Nephron progenitor cell (in vitro differentiated cells): ENCODE measurements around the gene CDC42.

Experiments
- DNase-seq: peaks from one replicate; pipeline ENCODE4 v3.0.0; 2021
- H3K27ac Mint-ChIP-seq: 2 replicates; pipeline ENCODE4 v1.8.0; 2021; ENCODE audit warnings: mild to moderate bottlenecking, moderate library complexity, mixed read lengths
- H3K27me3 Mint-ChIP-seq: 2 replicates; pipeline ENCODE4 v1.8.0; 2021; ENCODE audit warnings: mild to moderate bottlenecking, low read depth, mixed read lengths; ENCODE audit not compliant: poor library complexity
- H3K36me3 Mint-ChIP-seq: 2 replicates; pipeline ENCODE4 v1.8.0; 2021; ENCODE audit warnings: low read depth, mixed read lengths
- H3K4me1 Mint-ChIP-seq: 2 replicates; pipeline ENCODE4 v1.8.0; 2021; ENCODE audit warnings: mixed read lengths
- H3K4me3 Mint-ChIP-seq: 2 replicates; pipeline ENCODE4 v1.8.0; 2021; ENCODE audit warnings: mild to moderate bottlenecking, moderate library complexity, mixed read lengths
- H3K9me3 Mint-ChIP-seq: 2 replicates; pipeline ENCODE4 v1.8.0; 2021; ENCODE audit warnings: mild to moderate bottlenecking, moderate library complexity, mixed read lengths
- TF ChIP-seq, protein P1 (sequence below): fragments of 200-600 bp; sonication (generic); IDR thresholded peaks from 2 replicates; pipeline ENCODE4 v1.5.0; 2021; ENCODE audit warnings: antibody characterized with exemption

CDC42 gene

GRCh38 chr1:22129501-22130117 is 77.1 kb downstream of the CDC42 start:
- DNase-seq, result no peak
- TF ChIP-seq, protein P1, sequence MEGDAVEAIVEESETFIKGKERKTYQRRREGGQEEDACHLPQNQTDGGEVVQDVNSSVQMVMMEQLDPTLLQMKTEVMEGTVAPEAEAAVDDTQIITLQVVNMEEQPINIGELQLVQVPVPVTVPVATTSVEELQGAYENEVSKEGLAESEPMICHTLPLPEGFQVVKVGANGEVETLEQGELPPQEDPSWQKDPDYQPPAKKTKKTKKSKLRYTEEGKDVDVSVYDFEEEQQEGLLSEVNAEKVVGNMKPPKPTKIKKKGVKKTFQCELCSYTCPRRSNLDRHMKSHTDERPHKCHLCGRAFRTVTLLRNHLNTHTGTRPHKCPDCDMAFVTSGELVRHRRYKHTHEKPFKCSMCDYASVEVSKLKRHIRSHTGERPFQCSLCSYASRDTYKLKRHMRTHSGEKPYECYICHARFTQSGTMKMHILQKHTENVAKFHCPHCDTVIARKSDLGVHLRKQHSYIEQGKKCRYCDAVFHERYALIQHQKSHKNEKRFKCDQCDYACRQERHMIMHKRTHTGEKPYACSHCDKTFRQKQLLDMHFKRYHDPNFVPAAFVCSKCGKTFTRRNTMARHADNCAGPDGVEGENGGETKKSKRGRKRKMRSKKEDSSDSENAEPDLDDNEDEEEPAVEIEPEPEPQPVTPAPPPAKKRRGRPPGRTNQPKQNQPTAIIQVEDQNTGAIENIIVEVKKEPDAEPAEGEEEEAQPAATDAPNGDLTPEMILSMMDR, result no peak
- H3K27ac Mint-ChIP-seq, result no peak overlapping the region
- H3K4me1 Mint-ChIP-seq, result peaks cover 7% of the 10 kb centered on the region
- no peak overlapping the region for H3K4me3 Mint-ChIP-seq
- H3K9me3 Mint-ChIP-seq, result no peaks in the 10 kb centered on the region
- no peaks in the 10 kb centered on the region for H3K36me3 Mint-ChIP-seq
- peaks cover 39% of the 10 kb centered on the region for H3K27me3 Mint-ChIP-seq

DNA sequence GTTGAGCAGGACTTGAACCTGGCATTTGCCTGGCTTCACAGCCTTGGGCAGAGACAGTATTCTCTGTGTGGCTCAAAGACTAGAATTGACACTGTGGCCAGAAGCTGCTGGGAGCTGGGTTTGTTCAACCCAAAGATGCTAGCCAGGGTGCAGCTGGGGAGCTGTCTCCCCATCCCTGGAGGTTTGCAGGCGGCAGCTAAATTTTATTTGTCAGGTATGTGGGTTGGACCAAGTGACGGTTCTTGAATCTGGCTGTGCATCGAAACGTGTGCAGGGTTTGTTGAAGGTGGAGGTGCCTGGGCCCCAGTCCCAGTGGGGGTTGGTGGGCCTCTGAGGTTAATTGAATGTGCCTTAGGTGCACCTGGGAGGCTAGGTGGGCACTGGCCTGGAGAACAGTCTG is 78.6 kb downstream of the CDC42 start:
- DNase-seq, result no peak
- Mint-ChIP-seq H3K9me3 (no peaks in the 10 kb centered on the region), H3K27ac (no peak overlapping the region), H3K36me3 (no peaks in the 10 kb centered on the region), H3K4me3 (no peak overlapping the region), H3K4me1 (peaks cover 7% of the 10 kb centered on the region), H3K27me3 (peaks cover 50% of the 10 kb centered on the region)
- TF ChIP-seq, protein P1, result no peak

- TF ChIP-seq, protein P1, result peak; percentile 96
- Mint-ChIP-seq H3K27me3 (peaks cover 57% of the 10 kb centered on the region), H3K27ac (no peak overlapping the region), H3K36me3 (no peaks in the 10 kb centered on the region), H3K9me3 (no peaks in the 10 kb centered on the region), H3K4me1 (peaks cover 11% of the 10 kb centered on the region), H3K4me3 (no peak overlapping the region)
- DNase-seq, result peak; percentile 84
Measured at GRCh38 chr1:22131875-22132486, 79.5 kb downstream of the CDC42 start.

DNA sequence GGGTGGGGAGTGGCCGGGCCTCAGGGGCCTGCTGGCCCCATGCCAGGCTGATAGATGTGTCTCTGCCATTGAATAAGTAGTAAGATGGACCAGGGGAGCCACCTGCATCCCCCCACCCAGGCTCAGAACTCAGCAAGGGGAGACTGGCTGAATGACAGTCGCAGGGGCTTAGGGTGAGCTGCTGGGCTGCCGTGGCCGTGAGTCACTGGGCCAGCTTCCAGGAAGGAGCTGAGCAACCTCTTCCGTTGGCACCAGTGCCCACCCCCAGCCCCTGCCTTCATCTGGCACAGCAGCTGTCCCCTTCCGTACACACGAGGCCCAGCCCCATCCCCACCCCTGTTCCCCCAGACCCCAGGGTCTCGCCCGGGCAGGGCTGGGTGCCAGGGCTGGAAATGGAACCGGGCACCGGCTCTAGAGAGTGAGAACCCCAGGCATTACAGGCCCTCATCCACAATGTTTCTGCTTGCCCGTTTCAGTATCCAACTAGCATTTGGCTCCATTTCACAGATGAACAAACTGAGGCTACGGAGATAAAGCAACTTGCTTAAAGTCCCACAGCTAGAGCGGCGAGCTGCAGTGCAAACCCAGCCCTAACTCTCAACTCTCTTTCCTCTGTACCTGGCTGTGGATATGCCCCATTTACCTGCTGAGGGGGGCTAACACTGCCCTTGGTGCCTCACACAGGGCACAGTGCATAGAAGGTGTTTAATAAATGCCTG is 80.2 kb downstream of the CDC42 start:
- TF ChIP-seq, protein P1, result no peak
- Mint-ChIP-seq H3K4me3 (no peak overlapping the region), H3K4me1 (peaks cover 14% of the 10 kb centered on the region), H3K36me3 (no peaks in the 10 kb centered on the region), H3K27me3 (peaks cover 64% of the 10 kb centered on the region), H3K9me3 (no peaks in the 10 kb centered on the region), H3K27ac (no peak overlapping the region)
- no peak for DNase-seq

DNA sequence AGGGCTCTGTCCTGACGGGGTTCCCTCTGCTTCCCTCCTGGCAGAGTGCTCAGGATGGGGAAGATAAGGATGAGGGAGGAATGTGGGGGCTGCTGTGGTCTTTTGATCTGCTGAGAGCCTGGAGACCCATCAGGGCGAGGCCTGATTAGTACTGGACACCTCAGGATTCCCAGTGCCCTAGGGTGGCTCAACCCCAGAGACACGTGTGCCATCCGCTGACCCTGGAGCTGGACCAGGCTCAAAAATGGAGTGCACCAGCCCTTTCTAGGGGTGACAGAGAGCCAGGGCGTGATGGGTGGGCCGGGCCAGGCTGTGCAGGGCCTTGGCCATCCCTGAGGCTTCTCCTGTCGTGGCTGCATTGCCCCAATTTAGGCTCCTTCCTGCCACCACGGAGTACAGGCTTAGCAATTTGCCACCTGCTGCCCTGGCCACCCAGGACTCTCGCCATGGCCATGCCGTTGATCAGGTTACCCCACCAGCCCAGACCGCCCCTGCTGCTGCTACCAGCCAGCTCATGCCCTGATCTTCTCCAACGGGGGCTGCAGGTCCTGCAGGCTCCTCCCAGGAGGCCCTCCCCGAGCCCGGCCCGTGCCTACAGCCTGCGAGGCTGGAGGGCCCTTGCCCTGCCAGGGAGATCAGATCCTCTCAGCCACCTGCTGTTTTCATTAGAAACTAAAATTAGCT is 80.9 kb downstream of the CDC42 start:
- H3K4me3 Mint-ChIP-seq, result no peak overlapping the region
- no peaks in the 10 kb centered on the region for H3K9me3 Mint-ChIP-seq
- no peak overlapping the region for H3K27ac Mint-ChIP-seq
- H3K27me3 Mint-ChIP-seq, result peaks cover 71% of the 10 kb centered on the region
- H3K4me1 Mint-ChIP-seq, result peaks cover 13% of the 10 kb centered on the region
- no peaks in the 10 kb centered on the region for H3K36me3 Mint-ChIP-seq
- TF ChIP-seq, protein P1, result no peak
- DNase-seq, result no peak
